GM18909 (cell line): ENCODE data around the gene IFITM10.

Source experiments
- ATAC-seq: cut with Tn5 transposase; IDR thresholded peaks from one replicate; pipeline ENCODE4 v1.9.1; 2021; ENCODE audit warnings: mild to moderate bottlenecking; ENCODE audit not compliant: unreplicated experiment, poor library complexity

The IFITM10 gene

GRCh38 chr11:1742371-1742770 lies 8.0 kb downstream of the IFITM10 start:
- ATAC-seq: no peak

GRCh38 chr11:1741741-1742140 lies 8.7 kb downstream of the IFITM10 start:
- no peak for ATAC-seq

DNA sequence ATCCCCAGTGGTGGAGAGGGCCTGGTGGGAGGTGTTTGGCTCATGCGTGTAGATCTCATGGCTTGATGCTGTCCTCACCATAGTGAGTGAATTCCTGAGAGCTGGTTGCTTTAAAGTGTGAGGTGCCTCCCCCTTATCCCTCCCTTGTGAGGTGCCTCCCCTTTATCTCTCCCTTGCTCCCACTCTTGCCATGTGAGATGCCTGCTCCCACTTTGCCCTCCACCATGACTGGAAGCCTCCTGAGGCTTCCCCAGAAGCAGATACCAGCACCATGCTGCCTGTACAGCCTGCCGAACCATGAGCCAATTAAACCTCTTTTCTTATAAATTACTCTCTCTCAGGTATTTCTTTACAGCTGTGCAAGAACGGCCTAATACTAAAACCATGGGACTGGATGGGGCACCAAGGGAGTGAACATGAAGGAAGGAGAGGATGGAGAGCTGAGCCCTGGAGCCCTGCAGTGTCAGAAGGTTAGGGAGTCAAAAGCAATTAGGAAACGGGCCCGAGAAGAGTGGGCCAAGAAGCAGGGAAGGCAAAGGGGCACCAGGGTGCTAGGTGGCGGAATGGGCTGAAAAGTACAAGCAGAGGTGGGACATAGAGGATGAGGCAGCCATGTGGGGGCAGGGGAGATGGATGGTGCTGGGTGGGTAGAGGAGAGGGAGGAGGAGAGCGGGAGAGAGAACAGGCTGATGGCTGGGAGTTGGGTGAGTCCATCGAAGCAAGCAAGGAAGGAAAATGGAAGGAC lies 9.4 kb downstream of the IFITM10 start:
- ATAC-seq: no peak

DNA sequence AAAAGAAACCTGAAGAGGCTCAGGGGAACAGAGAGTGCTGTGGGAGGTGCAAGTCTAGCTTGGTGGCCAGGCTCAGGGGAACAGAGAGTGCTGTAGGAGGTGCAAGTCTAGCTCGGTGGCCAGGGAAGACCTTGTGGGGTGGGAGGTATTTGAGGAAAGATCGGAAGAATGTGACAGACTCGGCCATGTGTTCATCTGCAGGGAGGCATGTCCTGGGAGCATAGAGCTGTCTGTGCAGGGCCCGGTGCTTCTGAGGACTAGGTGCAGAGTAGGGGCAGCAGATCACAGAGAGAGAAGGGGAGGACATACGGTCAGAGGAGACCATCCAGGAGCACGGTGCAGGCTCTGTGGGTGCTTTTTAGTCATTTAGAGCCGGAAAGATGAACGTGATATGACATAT lies 10.8 kb downstream of the IFITM10 start:
- no peak for ATAC-seq

- ATAC-seq: no peak
Measured at GRCh38 chr11:1738380-1738779, 12.0 kb downstream of the IFITM10 start.

GRCh38 chr11:1737080-1737757 lies 13.2 kb downstream of the IFITM10 start:
- ATAC-seq: no peak

DNA sequence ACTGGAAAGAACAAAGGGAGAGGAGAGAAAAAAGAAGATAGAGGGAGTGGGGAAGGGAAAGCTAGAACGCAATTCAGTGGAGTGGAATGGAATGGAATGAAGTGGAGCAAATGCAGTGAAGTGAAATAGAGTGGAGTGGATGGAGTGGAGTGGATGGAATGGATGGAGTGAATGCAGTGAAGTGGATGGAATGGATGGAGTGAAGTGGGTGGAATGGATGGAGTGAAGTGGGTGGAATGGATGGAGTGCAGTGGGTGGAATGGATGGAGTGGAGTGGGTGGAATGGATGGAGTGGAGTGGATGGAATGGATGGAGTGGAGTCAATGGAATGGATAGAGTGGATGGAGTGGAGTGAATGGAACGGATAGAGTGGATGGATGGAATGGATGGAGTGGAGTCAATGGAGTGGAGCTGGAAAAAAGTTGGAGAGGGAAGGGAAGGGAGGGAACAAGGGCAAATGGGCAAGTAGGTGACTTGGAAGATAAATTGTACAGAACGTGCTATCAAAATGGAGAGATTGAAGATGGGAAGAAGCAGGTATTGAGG lies 13.9 kb downstream of the IFITM10 start:
- no peak for ATAC-seq

DNA sequence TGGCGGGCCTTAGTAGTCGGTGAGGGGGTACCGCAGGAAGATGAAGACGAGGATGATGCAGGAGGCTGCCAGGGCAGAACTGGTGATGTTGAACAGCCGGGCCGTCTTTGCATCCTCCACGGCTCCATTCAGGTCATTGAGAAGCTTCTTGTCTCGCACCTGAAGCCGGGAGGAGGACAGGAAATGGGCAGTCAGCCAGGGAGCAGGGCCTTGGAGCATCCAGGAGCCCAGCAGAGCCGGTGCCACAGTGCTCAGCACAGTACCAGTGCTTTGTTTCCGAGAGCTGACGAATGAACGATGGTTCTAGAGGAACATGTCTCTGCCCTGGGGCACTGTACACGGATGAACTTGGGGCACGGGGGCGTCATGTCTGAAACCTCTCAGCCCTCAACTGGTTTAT lies 15.1 kb downstream of the IFITM10 start:
- ATAC-seq: no peak

GRCh38 chr11:1734641-1735081 lies 15.7 kb downstream of the IFITM10 start:
- no peak for ATAC-seq

DNA sequence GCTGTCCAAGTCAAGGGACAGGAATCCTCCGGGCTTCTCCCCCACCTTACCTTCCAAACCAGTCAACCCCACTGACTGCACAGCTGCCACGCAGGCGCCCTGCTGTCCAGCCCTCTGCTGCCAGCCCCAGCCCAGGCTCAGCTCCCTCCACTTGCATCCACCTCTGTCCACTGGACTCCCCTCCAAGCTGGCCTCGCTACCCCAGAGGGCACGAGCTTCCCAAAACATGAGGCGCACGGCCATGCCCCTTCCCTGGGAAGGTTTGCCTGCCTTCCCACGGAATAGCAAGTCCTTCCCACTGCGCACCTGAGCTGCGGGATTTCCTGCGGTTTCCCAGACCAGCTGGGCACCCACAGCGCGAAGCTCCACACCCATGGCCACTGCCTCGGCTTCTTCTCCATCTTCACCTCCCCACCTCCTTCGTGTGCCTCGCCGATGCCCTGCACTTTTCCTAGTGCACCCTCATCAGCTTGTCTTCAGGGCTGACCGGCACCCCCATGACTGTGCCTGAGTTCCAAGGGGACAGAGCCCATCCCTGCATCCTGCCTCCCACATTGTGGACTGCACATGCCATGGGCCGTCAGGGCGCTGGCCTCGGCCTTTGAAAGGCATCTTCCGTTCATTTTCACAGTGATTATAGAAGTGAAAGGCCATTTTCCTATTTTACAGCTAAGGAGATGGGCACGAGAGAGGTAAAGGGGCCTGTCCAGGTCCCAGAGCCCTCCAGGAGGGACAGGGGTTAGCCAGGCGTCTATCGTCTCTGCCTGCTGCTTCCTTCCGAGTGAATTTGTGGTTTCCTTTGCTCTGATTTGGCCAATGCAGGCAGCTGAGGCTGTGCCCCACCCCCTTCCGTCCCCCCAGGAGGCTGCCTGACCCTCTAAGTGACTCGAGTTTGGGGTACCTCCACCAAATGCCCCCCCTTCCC lies 16.4 kb downstream of the IFITM10 start:
- ATAC-seq: no peak

DNA sequence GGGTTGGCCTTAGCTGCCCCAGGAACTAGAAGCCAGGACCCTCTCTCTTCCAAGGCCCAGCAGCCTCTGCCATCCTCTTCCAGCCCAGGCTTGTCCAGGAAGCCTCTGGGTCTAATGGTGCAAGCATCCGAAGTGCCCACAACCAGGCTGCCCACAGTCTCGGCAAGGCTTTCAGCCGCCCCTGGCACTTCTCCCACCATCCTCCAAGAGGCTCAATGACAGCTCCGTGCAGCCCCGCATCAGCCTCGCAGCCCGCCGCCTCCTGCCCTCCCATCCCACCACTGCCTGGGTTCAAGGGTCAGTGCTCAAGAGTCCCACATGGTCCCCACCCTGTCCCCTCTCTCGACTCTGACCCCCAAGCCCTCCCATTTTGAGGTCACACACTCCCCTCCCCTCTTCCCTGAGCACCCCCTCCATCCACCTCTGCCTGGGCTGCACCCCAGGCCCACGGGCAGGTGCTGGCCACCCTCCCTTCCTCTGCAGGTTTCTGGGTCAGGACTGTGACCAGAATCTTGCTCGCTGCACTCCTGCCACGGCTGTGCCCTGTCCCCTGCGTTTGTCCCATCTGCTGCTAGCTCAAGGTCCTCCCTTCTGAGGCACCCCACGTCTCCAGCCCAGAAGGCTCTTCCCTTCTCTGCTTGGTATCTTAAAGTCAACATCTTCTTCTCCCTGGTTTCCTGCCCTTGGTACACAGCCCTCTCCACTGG lies 17.2 kb downstream of the IFITM10 start:
- ATAC-seq: no peak

DNA sequence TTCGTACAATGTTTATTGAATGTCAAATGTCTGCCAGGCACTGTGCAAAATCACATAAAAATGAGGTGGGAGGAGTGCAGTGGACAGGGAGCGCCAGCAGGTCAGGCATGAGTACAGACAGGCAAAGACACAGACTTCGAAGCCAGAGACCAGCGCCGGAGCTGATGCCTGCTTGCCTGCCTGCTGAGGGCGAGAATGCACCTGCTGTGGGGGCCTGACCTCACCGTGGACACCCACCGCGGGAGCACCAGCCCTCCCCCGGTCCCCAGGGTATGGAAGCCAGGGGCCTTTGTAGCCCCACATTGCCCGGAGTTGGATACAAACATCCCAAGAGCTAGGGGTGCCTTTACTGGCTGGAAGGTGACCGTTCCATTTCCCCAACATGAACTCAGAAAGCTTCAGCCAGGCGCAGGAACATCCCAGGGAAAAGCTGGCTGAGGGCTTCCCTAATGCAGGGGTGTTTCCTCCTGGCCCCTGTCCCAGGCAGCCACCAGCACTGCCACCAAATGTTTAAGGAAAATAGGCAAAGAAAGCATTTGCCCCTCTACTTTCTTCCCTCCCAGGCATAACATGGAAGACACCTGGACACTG lies 17.9 kb downstream of the IFITM10 start:
- no peak for ATAC-seq

DNA sequence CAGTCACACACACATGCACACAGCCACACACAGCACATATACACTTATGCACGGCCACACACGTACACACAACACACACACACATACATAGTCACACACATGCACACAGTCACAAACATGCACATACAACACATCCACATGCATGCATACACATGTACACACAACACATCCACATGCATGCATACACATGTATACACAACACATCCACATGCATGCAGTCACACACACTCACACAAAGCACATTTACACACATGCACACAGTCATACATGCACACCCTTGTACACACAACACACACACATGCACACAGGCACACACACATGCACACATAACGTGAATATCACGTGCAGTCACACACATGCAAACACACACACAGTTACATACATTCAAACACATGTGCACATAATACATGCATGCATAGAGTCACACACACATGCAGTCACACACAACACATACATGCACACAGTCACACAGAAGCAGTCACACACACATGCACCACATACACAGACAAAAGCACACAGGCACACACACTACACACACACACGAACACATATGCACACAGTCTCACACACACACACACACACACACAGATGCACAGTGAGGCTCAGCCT lies 18.8 kb downstream of the IFITM10 start:
- ATAC-seq: no peak

DNA sequence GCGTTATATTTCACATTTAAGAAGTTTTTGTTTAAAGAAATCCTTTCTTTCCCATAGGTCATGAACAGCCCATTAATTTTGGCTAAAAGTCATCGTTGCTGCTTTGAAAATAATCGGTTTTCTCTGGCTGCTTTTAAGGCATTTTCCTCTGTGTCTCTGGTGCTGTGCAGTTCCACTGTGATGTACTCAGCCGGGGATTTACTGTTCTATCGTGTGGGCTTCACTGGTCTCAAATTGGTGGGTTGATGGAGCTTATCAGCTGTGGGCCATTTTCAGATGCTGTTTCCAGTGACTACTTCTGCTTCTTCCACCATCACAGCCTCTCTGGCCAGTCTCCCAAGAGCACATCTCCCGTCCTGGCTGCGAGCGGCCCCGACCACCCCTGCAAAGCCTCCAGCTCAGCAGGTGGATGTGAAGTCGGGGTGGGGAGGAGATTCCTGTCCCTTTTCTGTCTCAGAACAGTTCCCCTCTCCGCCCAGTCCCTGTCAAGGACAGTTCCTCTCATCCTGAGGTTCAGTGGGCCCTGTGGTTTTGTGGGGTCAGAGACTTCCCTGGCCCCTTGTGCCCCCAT lies 20.3 kb downstream of the IFITM10 start:
- no peak for ATAC-seq

- no peak for ATAC-seq
Measured at GRCh38 chr11:1729692-1730011, 20.7 kb downstream of the IFITM10 start.

DNA sequence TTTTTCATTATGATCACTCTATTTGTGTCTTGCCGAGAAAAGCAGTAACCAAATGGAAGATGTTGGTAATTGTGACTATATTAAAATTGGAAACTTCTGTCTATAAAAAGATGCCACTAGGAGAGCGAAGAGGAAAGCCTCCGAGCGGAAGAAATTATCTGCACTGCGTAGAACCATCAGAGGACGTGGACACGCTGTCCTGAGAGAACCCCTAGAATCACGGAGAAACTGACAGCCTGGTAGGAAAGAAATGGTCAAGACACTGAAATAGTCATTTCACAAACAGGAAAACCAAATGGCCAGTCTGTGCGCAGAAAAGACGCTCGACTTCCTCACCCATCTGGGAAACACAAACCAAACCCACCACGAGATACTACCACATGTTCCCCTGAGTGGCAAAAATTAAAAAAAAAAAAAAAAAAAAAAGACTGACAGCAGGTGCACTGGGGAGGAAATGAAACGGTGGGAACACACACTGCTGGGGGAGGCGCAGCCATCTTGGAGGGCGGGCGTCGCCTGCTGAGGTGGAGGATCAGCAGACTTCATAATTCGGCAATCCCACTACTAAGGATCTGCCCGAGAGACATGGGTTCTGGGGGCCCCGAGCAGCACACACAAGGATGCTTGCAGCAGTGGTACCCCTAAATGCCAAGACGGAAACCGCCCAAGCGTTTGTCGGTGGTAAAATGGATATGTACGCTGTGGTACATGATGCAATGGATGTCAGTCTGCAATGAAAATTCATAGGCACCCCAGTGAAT lies 21.3 kb downstream of the IFITM10 start:
- ATAC-seq: no peak

- ATAC-seq: no peak
Measured at GRCh38 chr11:1728301-1728700, 22.1 kb downstream of the IFITM10 start.

GRCh38 chr11:1727861-1728260 lies 22.5 kb downstream of the IFITM10 start:
- no peak for ATAC-seq
